GM12891 (cell line): ENCODE data around the gene TAF8.

Experiments
- DNase-seq: peaks from one replicate; pipeline ENCODE4 v3.0.0; 2011; ENCODE audit warnings: low spot score; ENCODE audit not compliant: insufficient read length
- FAIRE-seq: peaks from 2 replicates; lab custom pipeline; 2011; peaks lifted over from hg19 to GRCh38; lab: Jason Lieb, UNC
- PAX5 ChIP-seq: IDR thresholded peaks from 2 replicates; pipeline ENCODE4 v1.6.1; 2011; ENCODE audit warnings: low read length, moderate library complexity, mild to moderate bottlenecking; ENCODE audit not compliant: insufficient read depth, severe bottlenecking
- POLR2A ChIP-seq: IDR thresholded peaks from 2 replicates; pipeline ENCODE4 v1.6.1; 2011; ENCODE audit warnings: low read depth, low read length, control low read depth
- POLR2AphosphoS5 ChIP-seq: IDR thresholded peaks from 2 replicates; pipeline ENCODE4 v1.6.1; 2011; ENCODE audit warnings: low read depth, low read length, control low read depth
- POU2F2 ChIP-seq: IDR thresholded peaks from 2 replicates; pipeline ENCODE4 v1.6.1; 2011; ENCODE audit warnings: low read depth, mild to moderate bottlenecking, control low read depth, low read length, moderate library complexity
- SPI1 ChIP-seq: IDR thresholded peaks from 2 replicates; pipeline ENCODE4 v1.6.1; 2011; ENCODE audit warnings: low read depth, low read length, control low read depth
- TAF1 ChIP-seq: IDR thresholded peaks from 2 replicates; pipeline ENCODE4 v1.6.1; 2011; ENCODE audit warnings: low read depth, low read length, control low read depth

The TAF8 gene

GRCh38 chr6:42013134-42013516, 37.2 kb upstream of the TAF8 start:
- FAIRE-seq (no peak), DNase-seq (no peak)
- TF ChIP-seq PAX5 (no peak), TAF1 (no peak), POU2F2 (no peak), SPI1 (no peak), POLR2A (no peak), POLR2AphosphoS5 (no peak)

GRCh38 chr6:42017021-42017643, 33.2 kb upstream of the TAF8 start:
- peak; percentile 28 for DNase-seq
- peak; percentile 60 for FAIRE-seq
- no peak for TF ChIP-seq POU2F2
- no peak for TF ChIP-seq POLR2AphosphoS5
- TF ChIP-seq POLR2A, result no peak
- TF ChIP-seq PAX5, result no peak
- TF ChIP-seq SPI1, result no peak
- no peak for TF ChIP-seq TAF1

- TF ChIP-seq PAX5, result no peak
- no peak for TF ChIP-seq POU2F2
- TF ChIP-seq TAF1, result no peak
- TF ChIP-seq POLR2AphosphoS5, result no peak
- TF ChIP-seq SPI1, result no peak
- no peak for TF ChIP-seq POLR2A
- DNase-seq (no peak), FAIRE-seq (no peak)
Measured at GRCh38 chr6:42020967-42021366, 29.4 kb upstream of the TAF8 start.

GRCh38 chr6:42021847-42022754, 28.2 kb upstream of the TAF8 start:
- FAIRE-seq (peak; percentile 81), DNase-seq (no peak)
- no peak for TF ChIP-seq POLR2A

- DNase-seq, result no peak
- TF ChIP-seq POU2F2, result no peak
- no peak for TF ChIP-seq PAX5
- TF ChIP-seq POLR2AphosphoS5, result no peak
- peak; percentile 32; the same call in 1 of the 2 replicates for TF ChIP-seq SPI1
- TF ChIP-seq POLR2A, result no peak
- FAIRE-seq, result no peak
Measured at GRCh38 chr6:42022755-42023384, 27.5 kb upstream of the TAF8 start.

- peak; percentile 61 for DNase-seq
- TF ChIP-seq PAX5 (no peak), TAF1 (0 out of 2 replicates have a peak, but pooled peaks have one; percentile 14), POU2F2 (peak; percentile 37; the same call in 1 of the 2 replicates), SPI1 (peak; percentile 98), POLR2AphosphoS5 (no peak), POLR2A (peak; percentile 24; the same call in 1 of the 2 replicates)
- FAIRE-seq, result peak; percentile 95
Measured at GRCh38 chr6:42025066-42025844, 25.1 kb upstream of the TAF8 start.

DNA sequence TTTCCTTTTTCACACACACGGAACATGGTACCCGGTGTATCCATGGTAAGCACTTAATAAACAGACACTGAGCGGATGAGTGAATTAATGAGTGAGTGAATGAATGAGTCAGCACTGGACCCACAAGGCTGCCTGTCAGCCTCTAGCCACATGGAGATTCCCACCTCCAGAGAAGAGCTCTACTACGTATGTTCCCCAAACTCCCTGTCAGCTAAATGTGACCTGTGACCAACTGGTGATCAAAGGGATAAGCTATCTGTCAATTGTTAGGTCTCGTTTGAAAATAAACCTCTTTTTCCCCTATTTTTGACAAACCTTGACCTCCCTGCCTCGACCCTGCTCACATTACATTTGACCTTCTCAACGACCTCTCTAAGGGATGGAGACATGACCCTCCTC, 24.5 kb upstream of the TAF8 start:
- FAIRE-seq, result no peak
- no peak for TF ChIP-seq TAF1
- no peak for TF ChIP-seq POU2F2
- TF ChIP-seq SPI1, result no peak
- TF ChIP-seq POLR2A, result no peak
- TF ChIP-seq POLR2AphosphoS5, result no peak
- no peak for TF ChIP-seq PAX5
- DNase-seq, result no peak

- DNase-seq (no peak), FAIRE-seq (no peak)
- no peak for TF ChIP-seq POLR2AphosphoS5
- TF ChIP-seq POU2F2, result no peak
- TF ChIP-seq SPI1, result no peak
- no peak for TF ChIP-seq PAX5
- TF ChIP-seq POLR2A, result no peak
- no peak for TF ChIP-seq TAF1
Measured at GRCh38 chr6:42026540-42026939, 23.8 kb upstream of the TAF8 start.

GRCh38 chr6:42028234-42029061, 21.9 kb upstream of the TAF8 start:
- peak; percentile 78 for FAIRE-seq

More at GRCh38 chr6:42028234-42029061, 21.9 kb upstream of the TAF8 start:
- no peak for DNase-seq
- TF ChIP-seq SPI1, result peak; percentile 76
- TF ChIP-seq POLR2A, result no peak
- TF ChIP-seq POU2F2, result no peak
- no peak for TF ChIP-seq PAX5
- TF ChIP-seq POLR2AphosphoS5, result no peak
- no peak for TF ChIP-seq TAF1
